KG1 (cell line): ENCODE measurements around the gene POLR1D.

ENCODE experiments used
- DNase-seq: peaks from one replicate; lab custom pipeline; 2025; lab: John Stamatoyannopoulos, UW

Gene POLR1D

GRCh38 chr13:27621366-27622101 lies at the start of gene POLR1D:
POLR1D (plus strand) TSS chr13:27621892; CDS start chr13:27621984, 92 bp downstream.
- DNase-seq: peak; percentile 67

DNA sequence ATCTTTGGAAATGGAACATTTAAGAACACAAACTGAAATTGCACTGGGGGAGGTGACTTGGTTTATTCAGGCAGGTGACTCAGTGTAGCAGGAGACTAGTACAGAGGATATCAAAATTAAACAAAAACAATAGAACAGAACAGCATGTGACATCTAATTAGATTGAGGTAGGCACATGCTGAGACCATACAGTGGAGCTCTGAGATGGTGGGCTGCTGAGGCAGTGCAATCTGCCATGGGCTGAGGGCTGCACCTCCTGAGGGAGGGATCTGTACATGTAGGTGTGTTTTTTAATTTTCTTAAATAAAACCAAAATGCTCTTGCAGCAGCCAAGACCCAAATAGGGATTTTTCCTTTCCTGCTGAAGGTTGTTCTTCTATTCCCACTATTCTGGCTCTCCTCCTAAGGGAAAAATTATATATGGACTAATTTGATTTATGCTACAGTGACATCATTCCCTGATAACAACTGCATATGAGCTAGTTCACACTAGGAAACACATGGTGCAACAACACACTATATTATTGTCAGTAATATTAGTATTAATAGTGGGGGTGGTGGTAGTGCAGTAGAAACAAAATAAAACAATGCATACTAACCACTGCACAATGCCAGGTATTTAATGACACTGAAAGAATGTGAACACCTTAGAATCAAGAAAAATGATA lies 49.3 kb upstream of the POLR1D start:
- DNase-seq: no peak

- no peak for DNase-seq
Observed at GRCh38 chr13:27573265-27573664, 48.4 kb upstream of the POLR1D start.

DNA sequence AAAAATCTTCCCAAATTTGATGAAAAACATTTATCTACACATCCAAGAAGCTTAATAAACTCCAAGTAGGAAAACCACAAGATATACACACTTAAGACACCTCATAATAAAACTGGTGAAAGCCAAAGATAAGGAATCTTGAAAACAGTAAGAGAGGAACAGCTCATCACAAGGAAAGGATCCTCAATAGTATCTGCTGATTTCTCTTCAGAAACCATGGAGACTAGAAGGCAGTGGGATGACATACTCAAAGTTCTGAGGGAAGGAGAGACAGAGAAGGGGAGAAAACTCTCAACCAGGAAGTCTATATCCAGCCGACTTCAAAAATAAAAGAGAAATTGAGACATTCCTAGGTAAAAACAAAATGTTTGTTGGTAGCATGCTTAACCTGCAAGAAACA lies 47.0 kb upstream of the POLR1D start:
- no peak for DNase-seq

GRCh38 chr13:27578121-27579030 lies 43.3 kb upstream of the POLR1D start:
- no peak for DNase-seq

- no peak for DNase-seq
Observed at GRCh38 chr13:27583645-27584044, 38.0 kb upstream of the POLR1D start.

DNA sequence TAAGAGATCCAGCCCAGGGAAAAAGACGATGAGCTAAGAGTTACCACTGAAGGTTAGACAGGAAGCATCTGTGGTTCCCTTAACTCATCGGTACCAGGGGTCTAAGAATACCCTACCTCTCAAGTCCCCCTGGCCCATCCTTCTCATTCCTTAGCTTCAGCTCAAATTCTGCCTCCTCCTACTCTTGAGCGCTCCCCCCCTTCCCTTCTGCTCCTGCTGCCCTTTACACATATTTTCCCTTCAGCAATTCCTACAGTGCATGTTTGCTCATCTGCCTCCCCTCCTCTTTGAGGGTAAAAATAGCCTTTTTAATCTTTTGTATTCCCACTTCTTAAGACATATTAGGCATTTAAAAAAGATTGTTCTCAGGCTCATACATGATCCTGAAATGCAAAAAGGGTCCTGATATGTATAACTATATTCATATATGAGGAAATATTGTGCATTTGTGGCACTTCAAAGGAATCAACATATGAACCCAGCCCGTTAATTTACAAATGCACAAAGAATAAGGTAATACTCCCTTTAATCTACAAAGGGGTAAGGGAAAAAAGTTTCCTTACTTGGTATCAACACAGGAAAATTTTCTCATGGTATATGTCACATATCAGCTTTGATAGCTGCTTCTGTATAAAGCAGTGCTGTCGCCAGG lies 34.5 kb upstream of the POLR1D start:
- no peak for DNase-seq

DNA sequence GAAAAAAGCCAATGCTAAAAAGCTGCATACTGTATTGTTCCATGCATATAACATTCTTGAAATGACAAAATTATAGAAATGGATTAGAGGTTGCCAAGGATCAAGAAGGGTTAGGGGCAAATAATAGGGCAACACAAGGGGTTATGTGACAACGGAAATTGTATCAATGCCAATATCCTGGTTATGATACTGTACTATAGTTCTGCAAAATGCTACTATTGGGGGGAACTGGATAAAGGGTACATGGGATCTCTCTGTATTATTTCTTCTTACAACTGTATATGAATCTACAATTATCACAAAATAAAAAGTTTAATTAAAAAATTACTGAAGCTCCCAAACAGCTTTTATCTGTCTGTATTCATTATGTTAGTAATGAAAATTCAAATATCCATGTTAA lies 33.3 kb upstream of the POLR1D start:
- DNase-seq: no peak

GRCh38 chr13:27592865-27593264 lies 28.8 kb upstream of the POLR1D start:
- DNase-seq: no peak

GRCh38 chr13:27593267-27593666 lies 28.4 kb upstream of the POLR1D start:
- DNase-seq: no peak

- no peak for DNase-seq
Observed at GRCh38 chr13:27595055-27595811, 26.5 kb upstream of the POLR1D start.

DNA sequence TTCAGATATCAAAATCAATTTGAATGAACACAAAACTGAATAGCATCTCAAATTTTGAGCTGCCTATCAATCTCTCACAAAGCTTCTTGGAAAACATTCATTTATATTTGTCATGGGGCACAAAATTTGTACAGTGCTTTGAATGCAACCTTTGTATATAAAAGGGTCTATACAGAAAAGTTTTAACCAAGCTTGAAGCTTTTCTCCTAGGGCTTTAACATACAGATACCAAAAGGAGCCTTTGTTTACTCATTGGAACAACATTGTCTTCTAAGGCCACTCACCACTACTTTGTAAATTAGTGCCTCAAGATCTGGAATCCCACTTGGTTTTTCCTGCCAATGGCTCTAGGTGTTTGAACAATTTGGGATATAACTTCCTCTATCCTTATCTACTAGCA lies 22.6 kb upstream of the POLR1D start:
- DNase-seq: no peak

DNA sequence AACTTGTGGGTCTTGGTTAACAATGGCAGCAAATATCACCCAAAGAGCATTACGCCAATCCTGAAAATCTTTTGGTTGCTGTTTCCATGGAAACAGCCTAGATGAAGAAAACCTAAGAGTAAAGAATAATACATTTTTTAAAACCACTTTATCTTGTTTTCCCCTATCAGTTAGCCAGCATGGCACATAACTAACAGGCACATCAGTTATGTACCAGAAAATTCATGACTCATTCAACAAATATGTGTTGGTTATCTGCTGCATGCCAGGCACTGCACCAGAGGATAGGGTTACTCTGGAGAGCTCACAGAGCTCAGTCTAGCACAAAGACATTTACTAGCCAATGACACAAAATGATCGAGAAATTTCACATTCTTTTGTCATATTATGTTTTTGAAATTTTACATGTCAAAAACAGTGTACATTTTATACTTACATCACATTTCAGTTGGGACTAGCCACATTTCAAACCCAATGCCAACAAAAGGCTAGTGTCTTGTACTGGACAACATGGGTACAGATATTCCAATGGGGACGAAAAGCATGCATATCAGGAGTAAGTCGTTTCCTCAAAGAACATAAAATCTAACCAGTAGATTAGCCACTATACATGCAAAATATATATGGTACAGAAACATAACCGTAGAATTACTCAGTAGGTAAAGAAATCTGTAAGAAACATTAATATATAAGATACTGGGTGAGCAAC lies 21.7 kb upstream of the POLR1D start:
- DNase-seq: no peak

DNA sequence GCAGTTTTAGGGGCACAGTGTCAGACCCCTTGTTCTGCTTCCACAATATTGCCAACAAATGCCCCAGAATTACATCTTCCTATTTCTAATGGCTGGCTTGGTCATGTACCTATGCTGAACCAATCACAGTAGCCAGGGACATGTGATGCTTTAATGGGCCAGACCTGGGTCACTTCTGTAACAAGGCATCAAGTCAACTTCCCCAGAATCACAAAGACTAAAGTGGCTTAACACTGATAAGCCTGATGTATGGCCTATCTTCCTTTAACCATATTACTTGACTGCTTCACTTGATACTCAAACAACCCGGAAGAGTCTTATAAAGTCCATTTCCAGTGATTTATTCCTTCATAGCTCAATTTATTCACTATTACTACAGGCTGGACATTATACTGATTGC lies 21.0 kb upstream of the POLR1D start:
- no peak for DNase-seq

DNA sequence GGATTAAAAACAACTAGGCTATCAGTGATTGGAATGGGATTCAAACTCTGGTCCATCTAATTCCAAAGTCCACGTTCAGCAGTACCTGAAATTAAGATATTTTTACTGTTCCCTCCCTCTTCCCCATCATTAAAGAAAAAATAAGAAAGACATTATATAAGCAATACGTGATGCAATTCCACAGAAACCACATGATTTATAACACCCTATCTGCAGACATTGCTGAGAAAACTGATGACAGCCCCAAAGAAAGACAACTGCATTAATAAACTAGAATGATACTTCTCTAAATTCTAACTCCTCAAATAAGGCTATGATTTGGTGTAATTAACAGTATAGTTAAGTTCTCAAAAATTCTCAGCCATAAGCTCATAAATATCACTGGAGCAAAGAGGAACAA lies 20.5 kb upstream of the POLR1D start:
- no peak for DNase-seq

DNA sequence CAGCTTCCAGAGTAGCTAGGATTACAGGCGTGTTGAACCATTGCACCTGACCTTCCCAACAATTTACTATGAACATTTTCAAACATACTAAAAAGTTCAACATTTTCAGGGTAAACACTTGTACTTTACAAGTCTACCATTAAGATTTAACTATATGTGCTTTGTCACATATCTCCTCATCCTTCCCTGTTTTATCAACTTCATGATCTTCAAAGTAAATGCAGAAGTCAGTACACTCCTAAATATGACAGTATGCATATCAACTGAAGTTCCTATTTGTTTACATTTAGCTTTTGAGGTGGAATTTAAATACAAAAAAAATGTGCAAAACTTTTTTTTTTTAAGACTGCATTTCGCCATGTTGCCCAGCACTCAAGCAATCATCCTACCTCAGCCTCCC lies 19.9 kb upstream of the POLR1D start:
- no peak for DNase-seq

DNA sequence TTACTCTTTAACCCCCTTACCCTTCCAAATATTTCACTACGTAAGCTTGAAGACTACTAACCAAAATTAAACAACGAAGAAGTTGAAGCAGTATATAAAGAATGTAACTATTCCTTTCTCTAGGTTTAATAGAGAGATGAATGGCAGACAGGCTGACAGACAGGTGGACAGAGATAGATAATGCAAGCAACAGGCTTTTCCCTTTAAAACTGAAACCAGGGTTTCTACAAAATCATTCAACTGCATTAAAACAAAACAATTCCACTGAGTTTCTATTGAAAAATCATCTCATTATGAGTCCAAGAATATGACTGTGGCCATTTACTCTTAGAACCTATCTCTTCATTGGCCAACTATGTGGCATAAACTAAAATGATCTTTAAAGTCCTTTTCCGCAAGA lies 16.6 kb upstream of the POLR1D start:
- no peak for DNase-seq

DNA sequence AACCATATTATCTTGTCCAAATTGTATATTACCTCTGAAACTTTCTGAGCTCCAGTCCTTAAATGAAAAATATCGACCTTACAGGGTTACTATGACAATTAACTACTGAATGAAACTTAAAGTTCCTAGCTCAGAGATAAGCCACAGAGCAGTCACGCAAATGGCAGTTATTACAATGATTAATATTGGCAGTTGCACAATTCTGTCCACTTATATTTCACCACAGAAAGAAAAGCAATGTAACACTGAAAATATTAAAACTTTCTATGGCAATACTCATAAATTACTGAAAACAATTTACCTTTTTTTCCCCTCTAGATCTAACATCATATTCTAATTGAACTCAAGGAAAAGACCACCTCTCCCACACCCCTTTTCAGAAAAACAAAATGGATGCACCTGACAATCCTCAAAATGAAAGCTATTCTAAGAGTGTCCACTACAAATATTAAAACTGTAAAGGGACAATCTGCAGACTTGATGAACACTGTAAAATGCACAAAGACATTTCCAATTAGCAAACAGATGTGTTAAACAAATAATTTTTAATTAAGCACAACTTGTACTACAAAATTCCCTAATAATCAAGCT lies 16.0 kb upstream of the POLR1D start:
- DNase-seq: no peak

DNA sequence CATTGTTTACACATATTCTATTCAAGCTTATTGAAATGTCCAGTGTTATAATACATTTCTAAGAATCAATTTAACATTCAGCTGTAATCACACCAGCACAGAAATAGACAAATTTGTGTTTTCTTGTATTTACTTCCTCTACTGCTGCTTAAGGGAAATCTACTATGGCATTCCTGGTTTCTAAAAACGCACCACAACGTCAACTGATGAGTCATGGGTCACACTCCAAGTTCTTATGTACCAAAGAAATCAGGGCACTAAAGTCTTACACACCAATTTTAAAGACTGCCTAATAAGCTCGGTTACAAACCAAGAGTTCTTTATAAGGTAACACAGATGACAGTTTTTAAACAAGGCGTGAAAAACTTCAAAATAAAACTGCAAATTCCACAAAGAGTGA lies 14.6 kb upstream of the POLR1D start:
- no peak for DNase-seq

DNA sequence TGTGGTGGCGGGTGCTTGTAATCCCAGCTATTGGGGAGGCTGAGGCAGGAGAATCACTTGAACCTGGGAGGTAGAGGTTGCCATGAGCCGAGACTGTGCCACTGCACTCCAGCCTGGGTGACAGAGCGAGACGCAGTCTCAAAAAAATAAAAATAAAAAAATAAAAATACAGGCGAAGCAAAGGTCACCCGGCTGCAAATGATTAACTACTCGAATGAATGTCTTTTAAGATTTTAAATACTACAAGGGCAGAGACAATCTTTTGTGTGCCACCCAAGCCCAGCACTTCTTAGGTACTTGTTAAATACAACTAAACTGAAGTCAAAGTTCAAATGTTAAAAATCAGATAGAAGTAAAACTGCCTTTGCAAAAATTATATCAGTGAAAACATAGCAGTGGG lies 8.1 kb upstream of the POLR1D start:
- no peak for DNase-seq
